Measurements from ENCODE around the gene IGSF22.

IGSF22 gene

GRCh38 chr11:18743900-18744514 is 18.0 kb upstream of the IGSF22 start:
- DNase-seq (ENCODE audit: low read depth) = no peak

GRCh38 chr11:18743365-18743764 is 17.4 kb upstream of the IGSF22 start:
- no peak for DNase-seq (ENCODE audit: low read depth)

- DNase-seq (ENCODE audit: low read depth) = no peak
Observed at GRCh38 chr11:18741783-18742182, 15.8 kb upstream of the IGSF22 start.

GRCh38 chr11:18739685-18740084 is 13.7 kb upstream of the IGSF22 start:
- DNase-seq (ENCODE audit: low read depth) = no peak

- no peak for DNase-seq (ENCODE audit: low read depth)
Observed at GRCh38 chr11:18737642-18738041, 11.7 kb upstream of the IGSF22 start.

GRCh38 chr11:18736590-18737148 is 10.7 kb upstream of the IGSF22 start:
- no peak for DNase-seq (ENCODE audit: low read depth)

GRCh38 chr11:18733202-18733601 is 7.2 kb upstream of the IGSF22 start:
- no peak for DNase-seq (ENCODE audit: low read depth)

GRCh38 chr11:18731949-18732821 is 6.2 kb upstream of the IGSF22 start:
- DNase-seq (ENCODE audit: low read depth) = no peak

- DNase-seq (ENCODE audit: low read depth) = no peak
Observed at GRCh38 chr11:18731441-18731840, 5.5 kb upstream of the IGSF22 start.

- DNase-seq (ENCODE audit: low read depth) = no peak
Observed at GRCh38 chr11:18730020-18730419, 4.0 kb upstream of the IGSF22 start.

GRCh38 chr11:18729426-18729825 is 3.4 kb upstream of the IGSF22 start:
- DNase-seq (ENCODE audit: low read depth) = no peak

GRCh38 chr11:18728658-18729057 is 2.7 kb upstream of the IGSF22 start:
- no peak for DNase-seq (ENCODE audit: low read depth)

- DNase-seq (ENCODE audit: low read depth) = no peak
Observed at GRCh38 chr11:18727479-18728236, 1.7 kb upstream of the IGSF22 start.

- DNase-seq (ENCODE audit: low read depth) = no peak
Observed at GRCh38 chr11:18723991-18724390, 2.0 kb downstream of the IGSF22 start.

- no peak for DNase-seq (ENCODE audit: low read depth)
Observed at GRCh38 chr11:18722293-18722637, 3.7 kb downstream of the IGSF22 start.

GRCh38 chr11:18721561-18722292 is 4.3 kb downstream of the IGSF22 start:
- DNase-seq (ENCODE audit: low read depth) = no peak

- DNase-seq (ENCODE audit: low read depth) = no peak
Observed at GRCh38 chr11:18720808-18721560, 5.0 kb downstream of the IGSF22 start.

- no peak for DNase-seq (ENCODE audit: low read depth)
Observed at GRCh38 chr11:18720091-18720807, 5.7 kb downstream of the IGSF22 start.

GRCh38 chr11:18715476-18715875 is 10.5 kb downstream of the IGSF22 start:
- DNase-seq (ENCODE audit: low read depth) = no peak

- DNase-seq (ENCODE audit: low read depth) = no peak
Observed at GRCh38 chr11:18714443-18714780, 11.6 kb downstream of the IGSF22 start.
